Muscle layer of colon (tissue), 2 donors: Measurements from ENCODE around the gene SPATS2.

ENCODE experiments used
- H3K27ac ChIP-seq: one replicate; pipeline ENCODE4 v1.7.0; 2013; ENCODE audit warnings: low read depth, mild to moderate bottlenecking, low read length, moderate library complexity
- H3K27me3 ChIP-seq, 2 donors: one replicate each; pipeline ENCODE4 v1.7.0; 2013; ENCODE audit warnings: low read length in 2 of 2, mild to moderate bottlenecking in 2 of 2; ENCODE audit not compliant: insufficient read depth in 2 of 2, control insufficient read depth in 1 of 2
- H3K36me3 ChIP-seq: one replicate; pipeline ENCODE4 v1.7.0; 2013; ENCODE audit warnings: mild to moderate bottlenecking, low read length; ENCODE audit not compliant: insufficient read depth
- H3K4me1 ChIP-seq: one replicate; pipeline ENCODE4 v1.7.0; 2013; ENCODE audit warnings: mild to moderate bottlenecking, low read length; ENCODE audit not compliant: insufficient read depth
- H3K4me3 ChIP-seq, 2 donors: one replicate each; pipeline ENCODE4 v1.7.0; 2013; ENCODE audit warnings: low read length in 2 of 2, low read depth in 1 of 2, mild to moderate bottlenecking in 1 of 2, moderate library complexity in 1 of 2
- H3K9ac ChIP-seq: one replicate; pipeline ENCODE4 v1.7.0; 2013; ENCODE audit warnings: low read length
- H3K9me3 ChIP-seq: one replicate; pipeline ENCODE4 v1.7.0; 2013; ENCODE audit warnings: mild to moderate bottlenecking, low read length
- donor health status: abdominal sarcoma.
- donor health status: Adenocarcinoma of cecum.

SPATS2 gene

GRCh38 chr12:49388682-49389386, 21.6 kb downstream of the SPATS2 start:
- H3K36me3 ChIP-seq, result no peaks in the 10 kb centered on the region
- H3K4me1 ChIP-seq, result no peaks in the 10 kb centered on the region
- no peak overlapping the region for H3K4me3 ChIP-seq
- H3K27me3 ChIP-seq, result no peaks in the 10 kb centered on the region
- no peak overlapping the region for H3K27ac ChIP-seq
- H3K9me3 ChIP-seq, result no peaks in the 10 kb centered on the region
- H3K9ac ChIP-seq, result no peak overlapping the region

GRCh38 chr12:49389387-49389703, 22.1 kb downstream of the SPATS2 start:
- no peaks in the 10 kb centered on the region for H3K27me3 ChIP-seq
- H3K9ac ChIP-seq, result no peak overlapping the region
- no peak overlapping the region for H3K27ac ChIP-seq
- no peaks in the 10 kb centered on the region for H3K4me1 ChIP-seq
- H3K4me3 ChIP-seq, result no peak overlapping the region
- no peaks in the 10 kb centered on the region for H3K9me3 ChIP-seq
- no peaks in the 10 kb centered on the region for H3K36me3 ChIP-seq

GRCh38 chr12:49397000-49397399, 29.7 kb downstream of the SPATS2 start:
- Histone ChIP-seq H3K9me3 (no peaks in the 10 kb centered on the region), H3K4me1 (no peaks in the 10 kb centered on the region), H3K27me3 (no peaks in the 10 kb centered on the region), H3K9ac (no peak overlapping the region), H3K27ac (no peak overlapping the region), H3K36me3 (no peaks in the 10 kb centered on the region), H3K4me3 (no peak overlapping the region)

DNA sequence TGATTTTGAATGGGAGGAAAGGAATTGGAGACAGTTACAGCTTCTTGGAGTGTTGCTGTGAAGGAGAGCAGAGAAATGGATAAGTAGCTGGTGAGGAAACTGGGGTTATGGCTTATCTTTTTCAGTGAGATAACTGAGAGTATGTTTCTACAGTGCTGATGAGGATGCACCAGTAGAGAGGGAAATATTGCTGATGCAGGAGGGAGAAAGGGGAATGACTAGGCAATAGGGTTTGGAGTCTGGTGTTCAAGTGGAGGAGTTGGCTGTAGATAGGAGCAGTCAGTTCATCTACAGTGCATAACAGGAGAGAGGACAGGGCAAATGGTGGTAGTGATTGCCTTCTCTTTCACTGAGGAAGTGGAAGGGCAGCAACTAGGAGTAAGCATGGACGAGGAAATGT, 33.0 kb downstream of the SPATS2 start:
- Histone ChIP-seq H3K27me3 (no peaks in the 10 kb centered on the region), H3K4me1 (no peaks in the 10 kb centered on the region), H3K27ac (no peak overlapping the region), H3K4me3 (no peak overlapping the region), H3K9ac (no peak overlapping the region), H3K9me3 (no peaks in the 10 kb centered on the region), H3K36me3 (no peaks in the 10 kb centered on the region)

DNA sequence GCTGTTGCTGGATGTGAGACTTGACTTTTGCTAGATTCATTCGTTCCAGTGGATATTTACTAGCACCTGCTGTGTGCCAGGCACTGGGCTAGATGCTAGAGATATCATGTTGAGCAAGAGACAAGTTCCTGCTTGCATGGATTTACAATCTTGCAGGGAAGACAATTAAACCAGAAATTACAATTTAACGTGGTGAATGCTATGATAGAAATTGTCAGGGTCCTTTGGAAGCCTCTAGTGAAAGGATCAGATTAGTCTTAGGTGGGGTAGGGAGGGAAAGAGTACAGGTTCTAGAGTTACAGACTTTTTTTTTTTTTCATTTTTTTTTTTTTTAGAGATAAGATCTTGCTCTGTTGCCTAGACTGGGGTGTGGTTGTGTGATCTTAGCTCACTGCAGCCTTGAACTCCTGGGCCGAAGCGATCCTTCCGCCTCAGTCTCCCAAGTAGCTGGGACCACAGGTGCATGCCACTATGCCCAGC, 36.7 kb downstream of the SPATS2 start:
- Histone ChIP-seq H3K27me3 (no peaks in the 10 kb centered on the region), H3K27ac (no peak overlapping the region), H3K9ac (no peak overlapping the region), H3K36me3 (no peaks in the 10 kb centered on the region), H3K4me3 (no peak overlapping the region), H3K4me1 (no peaks in the 10 kb centered on the region), H3K9me3 (no peaks in the 10 kb centered on the region)

- Histone ChIP-seq H3K9me3 (no peaks in the 10 kb centered on the region), H3K9ac (no peak overlapping the region), H3K4me3 (no peak overlapping the region), H3K27ac (no peak overlapping the region), H3K4me1 (no peaks in the 10 kb centered on the region), H3K27me3 (no peaks in the 10 kb centered on the region), H3K36me3 (no peaks in the 10 kb centered on the region)
These were observed 37.7 kb downstream of the SPATS2 start for GRCh38 chr12:49404956-49405355.

DNA sequence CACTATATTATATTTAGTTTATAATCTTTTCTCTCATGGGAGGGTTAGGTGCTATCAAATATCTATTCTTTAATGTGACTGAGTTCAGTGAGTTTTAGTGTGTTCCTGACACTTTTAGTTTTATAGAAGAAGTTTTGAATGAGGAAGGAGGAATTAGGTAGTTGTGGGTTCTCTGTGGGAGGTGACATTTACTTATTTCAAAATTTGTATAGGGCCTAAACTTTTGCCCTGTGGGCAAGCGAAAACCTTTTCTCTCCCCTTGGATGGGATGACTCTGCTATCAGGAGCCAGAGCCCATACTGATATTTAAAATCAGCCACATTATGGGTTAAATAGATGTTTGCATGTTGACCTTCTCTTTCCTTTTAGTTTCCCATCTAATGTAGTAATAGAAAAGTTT, 43.6 kb downstream of the SPATS2 start:
- Histone ChIP-seq H3K4me1 (no peaks in the 10 kb centered on the region), H3K9ac (no peak overlapping the region)

DNA sequence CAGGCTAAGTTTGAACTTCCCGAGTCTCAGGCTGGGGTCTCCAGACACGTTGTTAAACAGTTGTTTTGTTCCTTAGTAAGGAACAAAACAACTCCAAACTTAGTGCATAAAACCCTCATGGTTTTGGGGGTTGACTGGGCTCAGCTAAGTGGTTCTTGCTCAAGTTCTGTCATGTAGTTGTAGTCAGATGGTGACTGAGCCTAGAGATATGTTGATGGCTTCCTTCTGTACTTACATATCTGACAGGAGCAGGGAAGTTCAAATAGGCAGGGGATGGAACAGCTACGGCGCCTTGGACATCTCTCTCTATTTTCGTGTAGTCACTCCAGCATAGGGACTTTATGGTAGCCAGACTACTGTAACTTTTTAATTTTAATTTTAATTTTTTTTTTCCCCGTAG, 45.7 kb downstream of the SPATS2 start:
- no peaks in the 10 kb centered on the region for H3K27me3 ChIP-seq
- H3K9ac ChIP-seq, result no peak overlapping the region
- H3K4me3 ChIP-seq, result no peak overlapping the region
- no peaks in the 10 kb centered on the region for H3K36me3 ChIP-seq
- no peak overlapping the region for H3K27ac ChIP-seq
- H3K9me3 ChIP-seq, result no peaks in the 10 kb centered on the region
- H3K4me1 ChIP-seq, result no peaks in the 10 kb centered on the region

More for the DNA sequence above, 43.6 kb downstream of the SPATS2 start:
- Histone ChIP-seq H3K27me3 (no peaks in the 10 kb centered on the region), H3K9me3 (no peaks in the 10 kb centered on the region), H3K36me3 (no peaks in the 10 kb centered on the region), H3K4me3 (no peak overlapping the region), H3K27ac (no peak overlapping the region)

DNA sequence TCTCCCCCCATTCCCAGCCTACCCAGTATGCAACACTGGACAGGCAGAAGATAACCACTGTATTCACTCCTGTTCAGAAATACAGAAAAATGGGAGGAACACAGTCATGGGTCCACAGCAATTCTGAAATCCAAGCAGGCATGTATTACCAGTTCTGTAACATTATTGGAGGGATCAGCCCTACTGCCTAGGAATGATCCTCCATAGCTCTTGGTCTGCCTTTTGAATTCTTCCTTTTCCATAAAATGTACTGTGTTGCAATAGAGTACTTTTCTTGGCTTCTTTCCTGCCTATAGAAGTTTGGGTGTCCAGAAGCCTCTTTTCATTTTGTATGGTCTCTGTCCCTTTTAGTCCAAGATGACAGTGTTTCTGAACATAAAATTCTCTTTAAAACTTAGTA, 46.5 kb downstream of the SPATS2 start:
- no peaks in the 10 kb centered on the region for H3K4me1 ChIP-seq
- H3K27ac ChIP-seq, result no peak overlapping the region
- no peaks in the 10 kb centered on the region for H3K36me3 ChIP-seq
- no peaks in the 10 kb centered on the region for H3K27me3 ChIP-seq
- H3K4me3 ChIP-seq, result no peak overlapping the region
- H3K9ac ChIP-seq, result no peak overlapping the region
- H3K9me3 ChIP-seq, result no peaks in the 10 kb centered on the region

GRCh38 chr12:49414364-49414763, 47.1 kb downstream of the SPATS2 start:
- H3K27me3 ChIP-seq, result no peaks in the 10 kb centered on the region
- H3K4me1 ChIP-seq, result no peaks in the 10 kb centered on the region
- no peak overlapping the region for H3K27ac ChIP-seq
- no peaks in the 10 kb centered on the region for H3K9me3 ChIP-seq
- no peak overlapping the region for H3K9ac ChIP-seq
- H3K36me3 ChIP-seq, result no peaks in the 10 kb centered on the region
- no peak overlapping the region for H3K4me3 ChIP-seq

DNA sequence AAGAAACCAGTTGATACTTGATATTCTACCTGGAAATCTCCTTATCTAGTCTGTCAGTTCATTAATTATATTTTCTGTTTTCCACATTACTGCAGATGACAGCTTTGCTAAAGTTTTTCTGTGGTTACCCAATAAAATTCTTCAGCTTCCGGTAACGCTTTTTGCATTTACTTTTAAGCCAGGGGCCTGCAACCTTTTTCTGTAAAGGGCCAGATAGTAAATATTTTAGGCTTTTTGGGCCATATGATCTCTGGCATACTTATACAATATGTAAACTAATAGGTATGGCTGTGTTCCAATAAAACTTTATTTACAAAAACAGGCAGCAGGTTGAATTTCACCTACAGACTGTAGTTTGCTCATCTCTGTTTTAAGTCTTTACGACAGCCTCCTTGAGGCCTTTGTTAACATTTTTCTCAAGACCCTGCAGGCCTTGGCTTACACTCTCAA, 48.3 kb downstream of the SPATS2 start:
- Histone ChIP-seq H3K4me3 (no peak overlapping the region), H3K27me3 (no peaks in the 10 kb centered on the region), H3K4me1 (no peaks in the 10 kb centered on the region), H3K9me3 (no peaks in the 10 kb centered on the region), H3K27ac (no peak overlapping the region), H3K36me3 (no peaks in the 10 kb centered on the region), H3K9ac (no peak overlapping the region)

DNA sequence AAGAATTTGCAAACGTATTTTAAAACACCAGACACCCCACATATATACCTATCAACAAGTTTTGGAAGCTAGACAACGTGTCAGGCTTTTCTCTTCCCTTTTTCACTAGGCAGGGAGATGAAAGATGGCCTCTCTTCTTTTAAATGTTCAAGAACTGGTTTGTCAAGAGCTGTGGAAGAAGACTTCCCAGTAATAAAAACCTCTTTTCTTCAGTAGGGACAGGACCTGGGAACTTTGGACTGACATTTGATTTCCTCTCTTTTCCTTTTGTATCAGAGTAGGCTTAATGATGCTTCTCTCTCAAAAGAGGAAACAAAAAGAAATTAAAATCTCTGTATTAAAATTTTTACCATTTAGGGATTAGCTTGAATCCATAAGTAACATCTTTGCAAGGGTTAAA, 49.6 kb downstream of the SPATS2 start:
- Histone ChIP-seq H3K27me3 (no peaks in the 10 kb centered on the region), H3K4me3 (no peak overlapping the region), H3K4me1 (no peaks in the 10 kb centered on the region), H3K36me3 (no peaks in the 10 kb centered on the region), H3K9ac (no peak overlapping the region), H3K27ac (no peak overlapping the region), H3K9me3 (no peaks in the 10 kb centered on the region)
